A549 (cell line): ENCODE measurements around the gene ALG6. TPM values are rescaled to one million over a fixed set of nuclear protein-coding genes. Genes with fewer than 3 reads are reported as not detected.

Source experiments
- ATAC-seq, 2 experiments: fragments of 200-7000 bp in 1 of 2; fragments of >200 bp in 1 of 2; cut with Nextera tagmentation in 1 of 2; cut with Tn5 transposase in 1 of 2; 3 replicates each; pipeline versions ENCODE4 v1.8.0 to v1.9.1; 2018 to 2020; ENCODE audit warnings: mild to moderate bottlenecking in 1 of 2, moderate library complexity in 1 of 2
- CTCF ChIA-PET: fragments of 300-600 bp; sonication (Branson Sonifier 250); formaldehyde crosslinking; extraction: SDS; loops from one replicate; lab custom pipeline; 2021; ENCODE audit warnings: antibody characterized with exemption, inconsistent platforms; lab: Yijun Ruan, JAX
- POLR2A ChIA-PET: fragments of 350-600 bp; formaldehyde crosslinking; extraction: SDS; loops from one replicate; lab custom pipeline; 2021; ENCODE audit warnings: antibody characterized with exemption, inconsistent platforms; lab: Yijun Ruan, JAX
- DNase-seq, 2 experiments: peaks; one replicate each; pipeline versions ENCODE4 v3.0.0 to v3.0.0-alpha.2; 2011 to 2016; ENCODE audit warnings: low read depth in 1 of 2, low spot score in 1 of 2
- FAIRE-seq: peaks from 2 replicates; lab custom pipeline; 2011; peaks lifted over from hg19 to GRCh38; lab: Jason Lieb, UNC
- H3K27ac ChIP-seq, 2 experiments: fragments of >200 bp; sonication (Bioruptor Twin); formaldehyde crosslinking; 3 replicates each; pipeline ENCODE4 v1.5.1; 2016 to 2017
- H3K4me1 ChIP-seq: fragments of >200 bp; sonication (Bioruptor Twin); formaldehyde crosslinking; 3 replicates; pipeline ENCODE4 v1.6.1; 2016
- H3K4me2 ChIP-seq: fragments of >200 bp; sonication (Bioruptor Twin); formaldehyde crosslinking; 3 replicates; pipeline ENCODE4 v1.6.1; 2016
- H3K4me3 ChIP-seq: fragments of >200 bp; sonication (Bioruptor Twin); formaldehyde crosslinking; 3 replicates; pipeline ENCODE4 v1.5.1; 2016
- H3K9me3 ChIP-seq: fragments of >200 bp; sonication (Bioruptor Twin); formaldehyde crosslinking; 3 replicates; pipeline ENCODE4 v1.6.1; 2016
- CEBPB ChIP-seq, 2 experiments: fragments of >200 bp in 1 of 2; sonication (Bioruptor Twin) in 1 of 2; formaldehyde crosslinking in 1 of 2; IDR thresholded peaks; 2 replicates each; pipeline ENCODE4 v1.6.1; 2012 to 2016
- CHD4 ChIP-seq: fragments of 200-600 bp; sonication (generic); IDR thresholded peaks from 2 replicates; pipeline ENCODE4 v1.6.1; 2016; ENCODE audit warnings: antibody characterized with exemption, mild to moderate bottlenecking, borderline replicate concordance
- FOSL2 ChIP-seq, 2 experiments: fragments of 450-650 bp in 1 of 2; fragments of >200 bp in 1 of 2; sonication (Bioruptor Twin) in 1 of 2; formaldehyde crosslinking; IDR thresholded peaks; 2 replicates each; pipeline versions ENCODE4 v1.5.0 to v1.6.1; 2016 to 2020; ENCODE audit warnings: mild to moderate bottlenecking in 1 of 2, moderate library complexity in 1 of 2
- FOXS1 ChIP-seq: fragments of 250-450 bp; sonication (Bioruptor Pico); IDR thresholded peaks from 2 replicates; pipeline ENCODE4 v1.5.0; 2020; ENCODE audit warnings: mild to moderate bottlenecking, moderate library complexity
- HEYL ChIP-seq: fragments of 250-450 bp; sonication (Bioruptor Pico); IDR thresholded peaks from 2 replicates; pipeline ENCODE4 v1.8.0; 2021; ENCODE audit warnings: mild to moderate bottlenecking, moderate library complexity
- HOXA7 ChIP-seq: fragments of 250-450 bp; sonication (Bioruptor Pico); IDR thresholded peaks from 2 replicates; pipeline ENCODE4 v1.5.0; 2020; ENCODE audit warnings: mild to moderate bottlenecking, moderate library complexity
- HOXB13 ChIP-seq: fragments of 250-450 bp; sonication (Bioruptor Pico); IDR thresholded peaks from 2 replicates; pipeline ENCODE4 v1.5.0; 2020; ENCODE audit warnings: low read depth, mild to moderate bottlenecking, moderate library complexity
- KDM1A ChIP-seq: fragments of 200-600 bp; sonication (generic); IDR thresholded peaks from 2 replicates; pipeline ENCODE4 v1.6.1; 2016; ENCODE audit warnings: low read depth, mild to moderate bottlenecking
- MAZ ChIP-seq: fragments of 150-350 bp; IDR thresholded peaks from 2 replicates; pipeline ENCODE4 v1.6.1; 2014; ENCODE audit warnings: antibody characterized with exemption, low read depth, low read length, borderline replicate concordance
- NPAS2 ChIP-seq: fragments of 250-450 bp; sonication (Bioruptor Pico); IDR thresholded peaks from 2 replicates; pipeline ENCODE4 v1.8.0; 2022; ENCODE audit warnings: mild to moderate bottlenecking, moderate library complexity, borderline replicate concordance
- RCOR1 ChIP-seq: fragments of 150-350 bp; IDR thresholded peaks from 2 replicates; pipeline ENCODE4 v1.6.1; 2014; ENCODE audit warnings: antibody characterized with exemption, low read length, low read depth
- TP53 ChIP-seq: fragments of 250-450 bp; sonication (Bioruptor Pico); IDR thresholded peaks from 2 replicates; pipeline ENCODE4 v1.5.0; 2021; ENCODE audit warnings: mild to moderate bottlenecking, moderate library complexity
- ZSCAN20 ChIP-seq: fragments of 250-450 bp; sonication (Bioruptor Pico); IDR thresholded peaks from 2 replicates; pipeline ENCODE4 v1.8.0; 2022; ENCODE audit warnings: mild to moderate bottlenecking, moderate library complexity
- WGBS: methylation state at CpG from one replicate; pipeline ENCODE4 v1.1.6; 2017; ENCODE audit errors: missing lambda C conversion rate; 5-methylcytosine and 5-hydroxymethylcytosine counted together
- polyA plus RNA-seq, 4 experiments: library from polyadenylated mRNA; depleted of rRNA in 3 of 4; stranded (reverse); fragments of >200 nt; fragmentation: RNase III in 1 of 4; extraction: RNeasy Plus Mini Kit Qiagen cat#74134 plus additional on column Dnase treatment in 1 of 4; gene quantifications; 2 replicates in 3 of 4; 3 replicates in 1 of 4; pipeline ENCODE4 v1.2.3, GENCODE V29; 2011 to 2017
- TF ChIP-seq, protein P1 (sequence below): fragments of 200-600 bp; sonication (generic); IDR thresholded peaks from 2 replicates; pipeline ENCODE4 v1.6.1; 2016; ENCODE audit warnings: antibody characterized with exemption, mild to moderate bottlenecking, moderate library complexity
- TF ChIP-seq, protein P2 (sequence below): fragments of 250-450 bp; sonication (Bioruptor Pico); IDR thresholded peaks from 2 replicates; pipeline ENCODE4 v1.5.0; 2020; ENCODE audit warnings: low read depth, mild to moderate bottlenecking, moderate library complexity
- TF ChIP-seq, protein P3 (sequence below): fragments of >200 bp; sonication (Bioruptor Twin); formaldehyde crosslinking; IDR thresholded peaks from 3 replicates; pipeline ENCODE4 v1.5.1; 2016
- TF ChIP-seq, protein P4 (sequence below): fragments of 450-650 bp; IDR thresholded peaks from 2 replicates; pipeline ENCODE4 v1.6.1; 2014; ENCODE audit warnings: antibody characterized with exemption
- TF ChIP-seq, protein P5 (sequence below): fragments of >200 bp; sonication (Bioruptor Twin); formaldehyde crosslinking; IDR thresholded peaks from 2 replicates; pipeline ENCODE4 v1.6.1; 2016
- TF ChIP-seq, protein P6 (sequence below): IDR thresholded peaks from 2 replicates; pipeline ENCODE4 v1.6.1; 2012

The ALG6 gene
- polyA plus RNA-seq, 2 of the 4 experiments (the other 2 are of a cell fraction), result 8.3 to 19.6 TPM

DNA sequence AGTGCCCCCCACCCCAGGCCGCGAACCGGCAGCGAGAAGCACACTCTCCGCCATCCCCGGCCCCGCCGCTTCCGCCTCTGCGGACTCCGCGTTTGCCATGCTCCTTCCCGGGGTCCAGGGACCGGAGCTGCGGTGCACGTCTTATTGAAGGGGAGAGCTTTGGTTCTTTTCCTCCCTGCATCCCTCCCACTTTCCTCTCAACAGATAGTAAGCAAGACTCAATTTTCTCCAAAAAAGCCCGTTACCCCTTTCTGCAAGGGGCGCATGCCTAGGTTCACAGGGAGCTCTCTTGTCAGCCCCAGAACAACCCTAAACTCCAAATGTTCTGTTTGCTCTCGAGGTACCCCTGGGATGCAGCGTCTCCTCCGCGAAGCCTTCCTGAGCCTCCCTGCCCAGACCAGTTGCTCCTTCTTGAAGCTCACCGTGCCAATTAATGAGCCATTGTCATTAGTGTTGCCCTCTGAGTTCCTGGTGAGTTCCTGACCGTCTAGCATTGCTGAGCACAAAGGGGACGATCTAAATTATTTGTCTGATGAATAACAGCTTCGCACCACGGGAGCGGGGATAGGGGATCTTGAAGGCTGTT is 37.0 kb upstream of the ALG6 start (continued):
- TF ChIP-seq, protein P1, sequence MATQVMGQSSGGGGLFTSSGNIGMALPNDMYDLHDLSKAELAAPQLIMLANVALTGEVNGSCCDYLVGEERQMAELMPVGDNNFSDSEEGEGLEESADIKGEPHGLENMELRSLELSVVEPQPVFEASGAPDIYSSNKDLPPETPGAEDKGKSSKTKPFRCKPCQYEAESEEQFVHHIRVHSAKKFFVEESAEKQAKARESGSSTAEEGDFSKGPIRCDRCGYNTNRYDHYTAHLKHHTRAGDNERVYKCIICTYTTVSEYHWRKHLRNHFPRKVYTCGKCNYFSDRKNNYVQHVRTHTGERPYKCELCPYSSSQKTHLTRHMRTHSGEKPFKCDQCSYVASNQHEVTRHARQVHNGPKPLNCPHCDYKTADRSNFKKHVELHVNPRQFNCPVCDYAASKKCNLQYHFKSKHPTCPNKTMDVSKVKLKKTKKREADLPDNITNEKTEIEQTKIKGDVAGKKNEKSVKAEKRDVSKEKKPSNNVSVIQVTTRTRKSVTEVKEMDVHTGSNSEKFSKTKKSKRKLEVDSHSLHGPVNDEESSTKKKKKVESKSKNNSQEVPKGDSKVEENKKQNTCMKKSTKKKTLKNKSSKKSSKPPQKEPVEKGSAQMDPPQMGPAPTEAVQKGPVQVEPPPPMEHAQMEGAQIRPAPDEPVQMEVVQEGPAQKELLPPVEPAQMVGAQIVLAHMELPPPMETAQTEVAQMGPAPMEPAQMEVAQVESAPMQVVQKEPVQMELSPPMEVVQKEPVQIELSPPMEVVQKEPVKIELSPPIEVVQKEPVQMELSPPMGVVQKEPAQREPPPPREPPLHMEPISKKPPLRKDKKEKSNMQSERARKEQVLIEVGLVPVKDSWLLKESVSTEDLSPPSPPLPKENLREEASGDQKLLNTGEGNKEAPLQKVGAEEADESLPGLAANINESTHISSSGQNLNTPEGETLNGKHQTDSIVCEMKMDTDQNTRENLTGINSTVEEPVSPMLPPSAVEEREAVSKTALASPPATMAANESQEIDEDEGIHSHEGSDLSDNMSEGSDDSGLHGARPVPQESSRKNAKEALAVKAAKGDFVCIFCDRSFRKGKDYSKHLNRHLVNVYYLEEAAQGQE, result no peak
- TF ChIP-seq TP53, result no peak
- TF ChIP-seq, all 56 proteins: peak for 0

DNA sequence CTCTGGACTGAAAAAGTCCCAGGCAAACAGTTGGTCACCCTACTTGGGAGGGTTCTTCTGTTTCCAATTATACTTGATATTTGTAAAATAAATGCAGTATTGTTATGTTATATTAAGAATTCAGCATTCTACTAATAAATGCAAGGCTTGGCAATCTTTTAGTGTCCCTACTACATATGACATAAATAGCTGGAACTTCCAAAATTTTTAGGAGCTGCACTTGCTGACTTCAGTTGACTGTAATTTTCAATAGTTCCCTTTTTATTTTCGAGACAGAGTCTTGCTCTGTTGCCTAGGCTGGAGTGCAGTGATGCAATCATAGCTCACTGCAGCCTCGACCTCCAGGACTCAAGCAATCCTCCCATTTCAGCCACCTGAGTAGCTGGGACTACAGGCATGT is 25.0 kb upstream of the ALG6 start:
- ATAC-seq (no peak), DNase-seq (no peak), FAIRE-seq (no peak)
- H3K4me3 ChIP-seq, result no peak overlapping the region
- H3K9me3 ChIP-seq, result no peaks in the 10 kb centered on the region
- no peak overlapping the region for H3K4me2 ChIP-seq
- POLR2A ChIA-PET, result no interaction called here
- TF ChIP-seq, protein P2, sequence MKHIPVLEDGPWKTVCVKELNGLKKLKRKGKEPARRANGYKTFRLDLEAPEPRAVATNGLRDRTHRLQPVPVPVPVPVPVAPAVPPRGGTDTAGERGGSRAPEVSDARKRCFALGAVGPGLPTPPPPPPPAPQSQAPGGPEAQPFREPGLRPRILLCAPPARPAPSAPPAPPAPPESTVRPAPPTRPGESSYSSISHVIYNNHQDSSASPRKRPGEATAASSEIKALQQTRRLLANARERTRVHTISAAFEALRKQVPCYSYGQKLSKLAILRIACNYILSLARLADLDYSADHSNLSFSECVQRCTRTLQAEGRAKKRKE (CRISPR knock-in tag), result no peak
- TF ChIP-seq TP53 (no peak), RCOR1 (no peak), FOXS1 (CRISPR knock-in tag) (no peak), HOXB13 (CRISPR knock-in tag) (no peak), FOSL2 (IDR thresholded peaks at IDR 0.05) (no peak), FOSL2 (CRISPR knock-in tag; IDR thresholded peaks at IDR 0.05) (no peak), HEYL (no peak), KDM1A (no peak)
- TF ChIP-seq, protein P3, sequence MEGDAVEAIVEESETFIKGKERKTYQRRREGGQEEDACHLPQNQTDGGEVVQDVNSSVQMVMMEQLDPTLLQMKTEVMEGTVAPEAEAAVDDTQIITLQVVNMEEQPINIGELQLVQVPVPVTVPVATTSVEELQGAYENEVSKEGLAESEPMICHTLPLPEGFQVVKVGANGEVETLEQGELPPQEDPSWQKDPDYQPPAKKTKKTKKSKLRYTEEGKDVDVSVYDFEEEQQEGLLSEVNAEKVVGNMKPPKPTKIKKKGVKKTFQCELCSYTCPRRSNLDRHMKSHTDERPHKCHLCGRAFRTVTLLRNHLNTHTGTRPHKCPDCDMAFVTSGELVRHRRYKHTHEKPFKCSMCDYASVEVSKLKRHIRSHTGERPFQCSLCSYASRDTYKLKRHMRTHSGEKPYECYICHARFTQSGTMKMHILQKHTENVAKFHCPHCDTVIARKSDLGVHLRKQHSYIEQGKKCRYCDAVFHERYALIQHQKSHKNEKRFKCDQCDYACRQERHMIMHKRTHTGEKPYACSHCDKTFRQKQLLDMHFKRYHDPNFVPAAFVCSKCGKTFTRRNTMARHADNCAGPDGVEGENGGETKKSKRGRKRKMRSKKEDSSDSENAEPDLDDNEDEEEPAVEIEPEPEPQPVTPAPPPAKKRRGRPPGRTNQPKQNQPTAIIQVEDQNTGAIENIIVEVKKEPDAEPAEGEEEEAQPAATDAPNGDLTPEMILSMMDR, result no peak
- H3K27ac ChIP-seq, result no peak overlapping the region
- CTCF ChIA-PET, result interaction anchor here (1.0 to 2.6 kb wide), 2 partner anchors 14 to 15 kb away, joined by 3 to 8 read pairs; no protein-coding TSS in a partner anchor
- H3K4me1 ChIP-seq, result no peaks in the 10 kb centered on the region
- WGBS, result 0% methylated on average over 2 of the region's 2 CpGs

DNA sequence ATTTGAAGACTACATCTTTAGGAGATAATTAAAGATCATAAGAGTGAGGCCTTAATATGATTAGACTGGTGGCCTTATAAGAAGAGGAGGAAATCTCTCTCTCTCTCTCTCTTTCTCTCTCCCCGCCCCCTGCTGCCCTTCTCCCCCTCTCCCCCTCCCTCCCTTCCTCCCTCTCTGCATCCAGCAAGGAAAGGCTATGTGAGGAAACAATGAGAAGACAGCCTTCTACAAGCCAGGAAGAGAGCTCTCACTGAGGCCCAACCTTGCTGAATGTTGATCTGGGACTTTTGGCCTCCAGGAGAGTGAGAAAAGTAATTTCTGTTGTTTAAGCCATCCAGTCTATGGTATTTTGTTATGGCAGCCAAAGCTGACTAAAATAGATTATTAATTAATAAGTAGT is 23.5 kb upstream of the ALG6 start:
- H3K4me3 ChIP-seq, result no peak overlapping the region
- no peaks in the 10 kb centered on the region for H3K9me3 ChIP-seq
- DNase-seq (no peak), FAIRE-seq (no peak), ATAC-seq (no peak)
- CTCF ChIA-PET, result interaction anchor here (1.3 kb wide), 1 partner anchor 17 kb away, joined by 3 read pairs; no protein-coding TSS in a partner anchor
- no CpG with 5 or more reads among the region's 1 CpG for WGBS
- H3K4me1 ChIP-seq, result no peaks in the 10 kb centered on the region
- POLR2A ChIA-PET, result no interaction called here
- H3K27ac ChIP-seq, result no peak overlapping the region
- TF ChIP-seq, protein P4, sequence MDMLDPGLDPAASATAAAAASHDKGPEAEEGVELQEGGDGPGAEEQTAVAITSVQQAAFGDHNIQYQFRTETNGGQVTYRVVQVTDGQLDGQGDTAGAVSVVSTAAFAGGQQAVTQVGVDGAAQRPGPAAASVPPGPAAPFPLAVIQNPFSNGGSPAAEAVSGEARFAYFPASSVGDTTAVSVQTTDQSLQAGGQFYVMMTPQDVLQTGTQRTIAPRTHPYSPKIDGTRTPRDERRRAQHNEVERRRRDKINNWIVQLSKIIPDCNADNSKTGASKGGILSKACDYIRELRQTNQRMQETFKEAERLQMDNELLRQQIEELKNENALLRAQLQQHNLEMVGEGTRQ, result no peak
- TF ChIP-seq NPAS2 (CRISPR knock-in tag) (no peak), CEBPB (IDR thresholded peaks at IDR 0.05) (no peak), ZSCAN20 (no peak), HOXA7 (CRISPR knock-in tag) (no peak), MAZ (no peak), KDM1A (no peak), HOXB13 (CRISPR knock-in tag) (no peak), CHD4 (no peak)
- TF ChIP-seq, protein P5, sequence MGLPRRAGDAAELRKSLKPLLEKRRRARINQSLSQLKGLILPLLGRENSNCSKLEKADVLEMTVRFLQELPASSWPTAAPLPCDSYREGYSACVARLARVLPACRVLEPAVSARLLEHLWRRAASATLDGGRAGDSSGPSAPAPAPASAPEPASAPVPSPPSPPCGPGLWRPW, result no peak
- TF ChIP-seq, protein P6, sequence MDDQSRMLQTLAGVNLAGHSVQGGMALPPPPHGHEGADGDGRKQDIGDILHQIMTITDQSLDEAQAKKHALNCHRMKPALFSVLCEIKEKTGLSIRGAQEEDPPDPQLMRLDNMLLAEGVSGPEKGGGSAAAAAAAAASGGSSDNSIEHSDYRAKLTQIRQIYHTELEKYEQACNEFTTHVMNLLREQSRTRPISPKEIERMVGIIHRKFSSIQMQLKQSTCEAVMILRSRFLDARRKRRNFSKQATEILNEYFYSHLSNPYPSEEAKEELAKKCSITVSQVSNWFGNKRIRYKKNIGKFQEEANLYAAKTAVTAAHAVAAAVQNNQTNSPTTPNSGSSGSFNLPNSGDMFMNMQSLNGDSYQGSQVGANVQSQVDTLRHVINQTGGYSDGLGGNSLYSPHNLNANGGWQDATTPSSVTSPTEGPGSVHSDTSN, result no peak
- no peak overlapping the region for H3K4me2 ChIP-seq
